GM18502 (cell line): Measurements from ENCODE around the gene NFILZ.
"Not testable (repeated sequence)": the region's sequence is repeated elsewhere in the genome, so short reads cannot be mapped to it uniquely, and the experiment has no call there.

Experiments
- ATAC-seq: cut with Tn5 transposase; IDR thresholded peaks from one replicate; pipeline ENCODE4 v1.9.1; 2021; ENCODE audit warnings: mild to moderate bottlenecking; ENCODE audit not compliant: unreplicated experiment, poor library complexity

Gene NFILZ

GRCh38 chr19:8611391-8611876, 19.0 kb upstream of the NFILZ start:
- no peak for ATAC-seq

DNA sequence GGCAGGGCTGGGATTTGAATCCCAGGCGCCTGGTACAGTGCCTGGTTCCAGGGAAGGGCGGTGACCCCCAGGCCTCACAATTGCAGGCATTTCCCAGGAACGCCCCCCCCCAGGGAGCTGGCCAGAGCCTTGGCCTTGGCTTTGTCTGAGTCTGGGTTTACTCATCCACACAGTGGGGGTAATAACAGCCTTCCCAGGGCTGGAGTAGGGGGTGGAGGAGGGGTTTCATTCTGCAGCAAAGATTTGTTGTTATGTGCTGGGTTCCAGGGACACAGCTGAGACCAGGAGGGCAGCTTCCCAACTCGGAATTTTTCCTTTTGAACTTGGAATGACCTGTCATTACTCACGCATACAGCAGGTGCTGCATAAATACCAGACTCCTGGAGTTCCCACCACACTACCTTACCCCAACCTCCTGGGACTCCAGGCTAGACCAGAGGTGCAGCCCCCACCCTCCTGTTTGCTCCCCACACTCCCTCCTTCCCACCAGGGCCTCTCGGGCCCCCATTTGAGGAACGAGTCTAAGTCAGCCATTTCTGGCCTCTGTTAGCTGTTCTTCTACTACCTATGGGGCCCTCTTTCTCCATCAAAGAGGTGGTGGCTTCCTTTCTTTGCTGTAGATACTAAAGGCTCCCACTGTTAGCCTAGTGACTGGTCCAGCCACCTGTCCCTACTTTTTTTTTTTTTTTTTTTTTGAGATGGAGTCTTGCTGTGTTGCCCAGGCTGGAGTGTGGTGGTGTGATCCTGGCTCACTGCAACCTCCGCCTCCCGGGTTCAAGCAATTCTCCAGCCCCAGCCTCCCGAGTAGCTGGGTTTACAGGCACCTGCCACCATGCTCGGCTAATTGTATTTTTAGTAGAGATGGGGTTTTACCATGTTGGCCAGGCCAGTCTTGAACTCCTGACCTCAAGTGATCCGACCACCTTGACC, 18.3 kb upstream of the NFILZ start:
- ATAC-seq: no peak

- no peak for ATAC-seq
Measured at GRCh38 chr19:8612807-8613171, 17.6 kb upstream of the NFILZ start.

DNA sequence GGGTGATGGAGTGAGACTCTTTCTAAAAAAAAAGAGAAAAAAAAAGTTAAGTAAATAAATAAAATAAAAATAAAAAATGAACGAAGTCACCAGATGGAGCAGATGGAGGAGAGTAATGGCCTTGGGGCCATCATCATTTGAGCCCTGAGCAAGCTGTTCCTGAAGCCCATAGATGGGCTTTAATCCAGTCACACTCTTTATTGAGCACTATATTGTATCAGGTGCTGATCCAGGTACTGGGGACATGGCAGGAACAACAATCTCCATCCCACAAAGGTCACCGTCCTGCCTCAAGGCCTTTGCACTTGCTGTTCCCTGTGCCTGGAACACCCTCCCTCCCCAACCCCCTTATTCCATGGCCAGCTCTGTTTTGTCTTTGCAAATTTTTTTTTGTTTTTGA, 16.0 kb upstream of the NFILZ start:
- no peak for ATAC-seq

DNA sequence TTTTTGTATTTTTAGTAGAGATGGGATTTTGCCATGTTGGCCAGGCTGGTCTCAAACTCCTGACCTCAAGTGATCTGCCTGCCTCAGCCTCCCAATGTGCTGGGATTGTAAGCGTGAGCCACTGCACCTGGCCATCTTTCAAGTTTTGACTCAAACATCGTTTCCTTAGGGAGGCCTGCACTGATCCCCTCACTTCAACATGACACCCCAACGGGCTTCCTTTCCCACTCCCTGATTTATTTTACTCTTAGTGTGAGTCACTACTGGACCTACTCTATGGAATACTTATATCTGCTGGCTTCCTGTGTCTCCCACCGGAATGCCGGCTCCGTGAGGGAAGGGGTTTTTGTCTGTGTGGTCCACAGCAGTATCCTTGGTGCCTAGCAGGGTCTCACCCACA, 15.4 kb upstream of the NFILZ start:
- no peak for ATAC-seq

- no peak for ATAC-seq
Measured at GRCh38 chr19:8615813-8616596, 14.4 kb upstream of the NFILZ start.

- ATAC-seq: no peak
Measured at GRCh38 chr19:8616861-8617260, 13.6 kb upstream of the NFILZ start.

- ATAC-seq: not testable (repeated sequence)
Measured at GRCh38 chr19:8617325-8617724, 13.1 kb upstream of the NFILZ start.

GRCh38 chr19:8617984-8618383, 12.4 kb upstream of the NFILZ start:
- no peak for ATAC-seq

DNA sequence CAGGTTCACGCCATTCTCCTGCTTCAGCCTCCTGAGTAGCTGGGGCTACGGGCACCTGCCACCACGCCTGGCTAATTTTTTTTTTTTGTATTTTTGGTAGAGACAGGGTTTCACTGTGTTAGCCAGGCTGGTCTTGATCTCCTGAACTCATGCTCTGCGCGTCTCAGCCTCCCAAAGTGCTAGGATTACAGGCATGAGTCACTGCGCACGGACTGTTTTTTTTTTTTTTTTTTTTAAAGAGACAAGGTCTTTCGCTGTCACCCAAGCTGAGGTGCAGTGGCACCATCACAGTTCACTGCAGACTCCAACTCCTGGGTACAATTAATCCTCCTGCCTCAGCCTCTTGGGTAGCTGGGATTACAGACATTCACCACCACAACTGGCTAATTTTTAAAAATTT, 11.7 kb upstream of the NFILZ start:
- ATAC-seq: no peak

DNA sequence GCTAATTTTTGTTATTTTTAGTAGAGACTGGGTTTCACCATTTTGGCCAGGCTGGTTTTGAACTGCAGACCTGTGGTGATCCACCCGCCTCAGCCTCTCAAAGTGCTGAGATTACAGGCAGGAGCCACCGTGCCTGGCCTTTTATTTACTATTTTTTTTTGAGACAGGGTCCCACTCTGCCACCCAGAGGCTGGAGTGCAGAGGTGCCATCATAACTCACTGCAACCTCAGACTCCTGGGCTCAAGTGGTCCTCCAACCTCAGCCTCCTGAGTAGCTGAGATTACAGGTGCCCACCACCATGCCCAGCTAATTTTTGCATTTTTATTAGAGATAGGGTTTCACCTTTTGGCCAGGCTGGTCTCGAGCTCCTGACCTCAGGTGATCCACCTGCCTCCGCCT, 7.5 kb upstream of the NFILZ start:
- not testable (repeated sequence) for ATAC-seq

DNA sequence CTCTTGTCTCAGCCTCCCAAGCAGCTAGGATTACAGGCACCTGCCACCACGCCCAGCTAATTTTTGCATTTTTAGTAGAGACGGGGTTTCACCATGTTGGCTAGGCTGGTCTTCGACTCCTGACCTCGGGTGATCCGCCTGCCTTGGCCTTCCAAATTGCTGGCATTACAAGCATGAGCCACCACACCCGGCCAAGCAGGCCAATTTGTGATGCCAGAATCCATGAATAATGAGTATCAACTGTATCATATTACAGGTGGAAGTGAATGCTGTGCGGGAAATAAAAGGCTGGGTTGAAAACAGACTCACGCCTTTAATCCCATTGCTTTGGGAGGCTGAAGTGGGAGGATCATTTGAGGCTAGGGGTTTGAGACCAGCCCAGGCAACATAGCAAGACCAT, 3.6 kb upstream of the NFILZ start:
- ATAC-seq: no peak

GRCh38 chr19:8629184-8629583, 1.2 kb upstream of the NFILZ start:
- no peak for ATAC-seq

GRCh38 chr19:8630796-8631424, 477 bp downstream of the NFILZ start:
- no peak for ATAC-seq

GRCh38 chr19:8631425-8631819, 989 bp downstream of the NFILZ start:
- no peak for ATAC-seq

DNA sequence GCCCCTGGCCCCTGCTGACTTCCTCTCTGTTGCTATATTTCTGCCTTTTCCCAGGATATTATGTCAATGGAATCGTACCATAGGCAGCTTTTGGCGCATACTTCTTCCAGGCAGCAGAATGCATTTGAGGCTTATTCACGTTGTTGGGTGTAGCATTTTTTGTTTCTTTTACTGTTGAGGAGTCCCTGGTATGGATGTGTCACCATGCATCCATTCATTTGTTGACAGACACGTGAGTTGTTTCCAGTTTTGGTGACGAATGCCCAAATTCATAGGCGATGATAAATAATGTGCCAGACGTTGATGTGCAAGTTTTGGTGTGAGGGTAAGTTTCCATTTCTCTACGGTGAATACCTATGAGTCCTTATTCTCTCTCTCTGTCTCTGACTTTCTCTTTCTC, 5.0 kb downstream of the NFILZ start:
- no peak for ATAC-seq

DNA sequence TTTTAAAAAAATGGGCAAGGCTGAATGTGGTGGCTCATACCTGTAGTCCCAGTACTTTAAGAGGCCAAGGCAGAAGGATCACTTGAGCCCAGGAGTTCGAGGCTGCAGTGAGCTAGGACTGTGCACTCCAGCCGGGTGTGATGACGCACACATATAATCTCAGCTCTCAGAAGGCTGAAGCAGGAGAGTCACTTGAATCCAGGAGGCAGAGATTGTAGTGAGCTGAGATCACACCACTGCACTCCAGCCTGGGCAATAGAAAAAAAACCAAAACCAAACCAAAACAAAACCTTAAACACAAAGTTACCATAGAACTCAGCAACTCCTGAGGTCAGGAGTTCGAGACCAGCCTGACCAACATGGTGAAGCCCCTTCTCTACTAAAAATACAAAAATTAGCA, 6.6 kb downstream of the NFILZ start:
- not testable (repeated sequence) for ATAC-seq

GRCh38 chr19:8638078-8638619, 7.7 kb downstream of the NFILZ start:
- no peak for ATAC-seq

DNA sequence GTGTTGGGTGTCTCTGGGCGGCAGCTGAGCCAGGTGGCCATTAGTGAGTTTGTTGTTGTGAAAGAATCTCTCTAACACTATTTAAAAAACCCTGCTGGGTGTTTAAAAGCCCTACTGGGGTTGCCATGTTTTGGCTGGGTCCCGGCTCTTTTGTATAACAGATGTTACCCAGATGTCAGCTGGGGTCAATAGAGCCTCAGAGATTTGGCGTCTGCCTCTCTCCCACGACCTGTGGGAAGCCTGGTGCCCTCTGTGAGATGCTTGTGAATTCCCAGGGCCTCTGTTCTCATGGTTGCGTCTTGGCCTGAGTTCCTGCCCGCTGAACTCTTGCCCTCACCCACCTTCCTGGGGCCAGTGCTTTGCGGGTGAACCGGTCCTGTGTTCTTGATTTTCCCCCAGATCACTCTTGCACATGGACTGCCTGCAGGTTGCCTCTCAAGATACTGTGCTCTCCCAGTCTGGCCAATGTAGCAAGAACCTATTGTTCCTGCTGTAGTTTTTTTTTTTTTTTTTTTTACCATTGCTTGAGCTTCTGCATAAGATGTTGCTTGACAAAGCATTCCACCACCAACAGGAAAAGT, 9.5 kb downstream of the NFILZ start:
- no peak for ATAC-seq

- ATAC-seq: no peak
Measured at GRCh38 chr19:8640402-8641004, 10.1 kb downstream of the NFILZ start.
